ENCODE measurements around the gene PPAT.
"Not testable (repeated sequence)": the region's sequence is repeated elsewhere in the genome, so short reads cannot be mapped to it uniquely, and the experiment has no call there.

The PPAT gene

GRCh38 chr4:56435140-56435926, at the start of gene PPAT:
PPAT (minus strand) TSS chr4:56435615; CDS start chr4:56435477, 138 bp downstream.
- peak; percentile 98 for DNase-seq

DNA sequence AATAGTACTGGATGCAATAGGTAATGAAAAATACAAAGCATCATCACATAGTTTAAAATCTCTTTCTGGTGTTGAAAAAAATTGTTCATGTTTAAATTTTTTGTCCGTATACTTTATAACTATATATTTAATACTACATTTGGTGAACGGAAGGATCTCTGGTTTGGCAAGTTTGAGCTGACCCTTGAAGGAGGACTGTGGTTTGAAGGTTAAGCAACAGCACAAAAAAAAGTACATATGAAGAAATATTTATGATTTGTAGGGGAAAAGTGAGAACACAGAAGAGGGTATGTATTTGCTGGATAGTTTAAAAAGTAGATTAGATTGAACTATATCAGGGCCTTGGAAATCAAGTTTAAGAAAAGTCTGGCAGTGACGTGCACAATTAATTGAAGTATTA, 45.3 kb upstream of the PPAT start:
- DNase-seq: no peak

DNA sequence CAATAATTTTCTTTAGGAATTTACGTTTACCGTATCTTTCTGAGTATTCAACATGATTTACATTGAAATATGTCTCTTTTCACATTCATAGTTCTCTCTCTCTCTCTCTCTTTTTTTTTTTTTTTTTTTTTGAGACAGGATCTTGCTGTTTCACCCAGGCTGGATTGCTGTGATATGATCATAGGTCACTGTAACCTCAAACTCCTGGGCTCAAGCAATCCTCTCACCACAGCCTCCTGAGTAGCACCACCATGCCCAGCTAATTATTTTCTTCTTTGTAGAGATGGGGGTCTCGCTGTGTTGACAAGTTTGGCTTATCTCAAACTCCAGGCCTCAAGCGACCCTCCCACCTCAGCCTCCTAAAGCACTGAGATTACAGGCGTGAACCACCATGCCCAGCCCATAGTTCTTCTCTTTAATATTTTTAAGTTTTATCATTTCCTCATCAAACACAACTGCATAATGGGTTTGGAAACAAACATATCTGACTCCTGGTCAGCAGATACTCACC, 41.8 kb upstream of the PPAT start:
- no peak for DNase-seq

DNA sequence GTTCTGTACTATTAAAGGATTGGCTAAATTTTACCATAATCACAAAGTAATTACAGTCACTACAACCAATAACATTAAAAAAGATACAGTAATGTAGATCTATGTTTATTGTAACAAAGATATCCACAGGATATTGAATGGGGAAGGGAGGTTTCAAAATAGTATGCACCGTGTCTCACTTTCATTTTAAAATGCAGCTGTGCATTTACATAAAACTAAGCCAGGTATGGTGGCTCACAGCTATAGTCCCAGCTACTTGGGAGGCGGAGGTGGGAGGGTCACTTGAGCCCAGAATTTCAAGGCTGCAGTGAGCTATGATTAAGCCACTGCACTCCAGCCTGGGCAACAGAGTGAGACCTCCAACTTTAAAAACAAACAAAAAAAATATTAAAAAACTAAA, 40.5 kb upstream of the PPAT start:
- no peak for DNase-seq

GRCh38 chr4:56469489-56470210, 34.2 kb upstream of the PPAT start:
- no peak for DNase-seq

DNA sequence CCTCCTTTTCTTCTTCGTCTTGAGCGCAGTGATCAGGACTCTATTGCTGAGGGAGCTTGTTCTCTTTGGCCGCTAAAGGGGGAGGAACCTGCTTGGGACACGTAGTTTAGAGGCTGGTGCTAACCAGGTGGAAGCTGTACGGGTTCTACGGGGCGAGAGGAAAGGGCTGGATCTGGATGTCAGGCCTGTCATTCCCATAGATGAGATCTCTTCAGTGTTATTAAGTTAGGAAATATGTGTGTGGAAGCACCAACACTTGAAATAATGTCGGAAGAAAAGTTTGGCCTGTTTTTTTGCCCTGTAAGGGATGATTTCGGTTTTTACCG, 32.6 kb upstream of the PPAT start:
- DNase-seq: peak; percentile 47

- DNase-seq: peak; percentile 91
Measured at GRCh38 chr4:56467284-56468096, 32.1 kb upstream of the PPAT start, which contains the start of gene SRP72. SRP72 (plus strand) TSS chr4:56467617; CDS start chr4:56467636, 19 bp downstream.

GRCh38 chr4:56466910-56467283, 31.5 kb upstream of the PPAT start:
- no peak for DNase-seq

GRCh38 chr4:56466296-56466761, 30.9 kb upstream of the PPAT start:
- DNase-seq: peak; percentile 5

GRCh38 chr4:56465599-56466295, 30.3 kb upstream of the PPAT start:
- DNase-seq: no peak

- DNase-seq: no peak
Measured at GRCh38 chr4:56464581-56464980, 29.2 kb upstream of the PPAT start.

- DNase-seq: no peak
Measured at GRCh38 chr4:56463711-56464110, 28.3 kb upstream of the PPAT start.

- DNase-seq: no peak
Measured at GRCh38 chr4:56462157-56462556, 26.7 kb upstream of the PPAT start.

GRCh38 chr4:56460085-56460484, 24.7 kb upstream of the PPAT start:
- DNase-seq: no peak

DNA sequence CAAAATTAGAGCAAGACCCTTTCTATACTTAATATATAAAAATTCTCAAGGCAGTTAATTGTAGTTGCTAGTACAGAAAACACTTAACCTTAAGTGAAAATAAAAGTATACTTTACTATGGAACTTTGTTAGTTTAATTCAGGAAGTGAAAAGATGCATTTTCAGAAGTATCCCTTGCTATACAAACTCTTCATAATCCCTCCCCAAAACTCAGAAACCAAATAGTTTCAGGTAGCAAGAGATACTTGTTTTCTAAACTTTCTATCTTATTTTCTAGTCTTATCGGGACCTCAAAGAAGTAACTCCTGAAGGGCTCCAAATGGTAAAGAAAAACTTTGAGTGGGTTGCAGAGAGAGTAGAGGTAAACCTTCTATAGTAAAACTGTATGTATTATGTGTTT, 14.9 kb upstream of the PPAT start:
- no peak for DNase-seq

GRCh38 chr4:56449475-56449874, 14.1 kb upstream of the PPAT start:
- not testable (repeated sequence) for DNase-seq

- no peak for DNase-seq
Measured at GRCh38 chr4:56448301-56448700, 12.9 kb upstream of the PPAT start.

DNA sequence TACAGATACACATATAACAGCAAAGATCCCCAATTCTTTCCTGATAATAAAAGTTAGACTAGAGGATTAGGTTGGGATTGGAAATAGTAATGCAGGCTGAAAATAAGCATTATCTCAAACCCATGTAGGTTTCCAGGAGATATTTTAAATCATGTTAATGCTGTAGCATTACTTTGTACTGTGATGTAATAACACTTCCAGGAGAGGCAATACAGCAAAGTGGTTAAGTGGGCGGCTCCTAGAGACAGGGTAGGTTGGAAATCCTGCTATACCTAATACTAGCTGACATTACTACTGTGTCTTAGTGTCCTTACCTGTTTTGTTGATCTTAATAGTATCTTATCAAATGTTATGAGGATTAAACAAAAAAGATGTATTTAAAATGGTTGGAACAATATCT, 10.3 kb upstream of the PPAT start:
- no peak for DNase-seq

- no peak for DNase-seq
Measured at GRCh38 chr4:56444719-56445118, 9.3 kb upstream of the PPAT start.

DNA sequence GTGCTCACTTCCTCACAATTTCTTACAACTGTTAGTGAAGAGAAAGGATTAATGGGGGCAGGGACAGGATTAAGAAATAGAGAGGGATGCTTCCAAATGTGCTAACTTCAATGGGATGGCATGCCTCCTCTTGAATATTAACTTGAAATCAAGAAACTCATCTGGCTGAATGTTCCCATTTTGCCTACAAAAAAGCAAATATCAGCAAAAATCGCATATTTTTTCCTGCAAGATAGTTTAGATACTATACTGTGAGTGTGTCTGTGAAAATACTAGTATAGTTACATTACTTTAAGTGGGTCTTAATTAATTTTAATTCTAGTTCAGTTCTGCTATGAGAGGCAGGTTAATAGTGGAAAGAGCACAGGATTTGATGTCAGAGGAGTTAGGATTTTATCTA, 5.6 kb upstream of the PPAT start:
- DNase-seq: no peak

DNA sequence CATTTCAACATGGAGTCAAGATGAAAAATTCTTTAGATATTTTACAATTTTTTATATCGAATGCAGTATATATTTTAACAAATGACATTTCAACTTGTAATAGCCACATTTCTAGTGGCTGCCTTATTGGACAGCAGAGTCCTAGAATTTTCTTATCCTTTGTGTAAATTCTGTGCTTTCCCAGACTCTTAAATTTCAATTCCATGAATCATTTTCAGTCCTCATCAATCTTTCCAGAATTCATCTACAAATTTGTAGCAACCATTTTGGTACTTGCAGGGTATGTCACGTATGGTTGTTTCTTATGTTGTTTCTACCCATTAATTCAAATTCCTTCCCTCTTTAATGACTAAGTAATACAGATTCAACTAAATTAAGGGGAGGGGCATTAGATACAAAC, 3.4 kb upstream of the PPAT start:
- DNase-seq: no peak

- DNase-seq: no peak
Measured at GRCh38 chr4:56434599-56435139, 746 bp downstream of the PPAT start.
